Testis (tissue), 3 donors: Measurements from ENCODE around the gene EIF2AK3. TPM values are rescaled to one million over a fixed set of nuclear protein-coding genes. Genes with fewer than 3 reads are reported as not detected.

Source experiments
- DNase-seq: peaks from one replicate; pipeline ENCODE4 v3.0.0-alpha.2; 2019
- H3K27ac ChIP-seq, 2 donors: fragments of 200-600 bp; sonication (generic); one replicate each; pipeline ENCODE4 v1.5.1; 2019
- H3K27me3 ChIP-seq: fragments of 200-600 bp; sonication (generic); one replicate; pipeline ENCODE4 v1.5.1; 2019
- H3K36me3 ChIP-seq: fragments of 200-600 bp; sonication (generic); one replicate; pipeline ENCODE4 v1.5.1; 2017; ENCODE audit warnings: low read depth; ENCODE audit errors: missing control alignments
- H3K4me1 ChIP-seq: fragments of 200-600 bp; sonication (generic); one replicate; pipeline ENCODE4 v1.5.1; 2019
- H3K4me3 ChIP-seq, 2 donors: fragments of 200-600 bp; sonication (generic); one replicate each; pipeline ENCODE4 v1.5.1; 2017 to 2019
- H3K9me3 ChIP-seq: fragments of 200-600 bp; sonication (generic); one replicate; pipeline ENCODE4 v1.5.1; 2017
- CTCF ChIP-seq, 3 experiments: fragments of 450-650 bp in 2 of 3; fragments of 200-600 bp in 1 of 3; sonication (generic) in 1 of 3; IDR thresholded peaks; one replicate each; pipeline ENCODE4 v1.5.1; 2016 to 2019; ENCODE audit warnings: antibody characterized with exemption in 3 of 3, mild to moderate bottlenecking in 2 of 3, moderate library complexity in 1 of 3
- POLR2A ChIP-seq: fragments of 450-650 bp; IDR thresholded peaks from one replicate; pipeline ENCODE4 v1.6.1; 2017; ENCODE audit warnings: antibody characterized with exemption, mild to moderate bottlenecking, moderate library complexity
- WGBS, 2 donors: methylation state at CpG; one replicate each; pipeline ENCODE4 v1.1.5; 2018; 5-methylcytosine and 5-hydroxymethylcytosine counted together
- intact Hi-C: fragments of 100-400 bp; cut with DNase I; formaldehyde crosslinking; loops from one replicate; pipeline ENCODE4 v1.15.1; 2023; ENCODE audit warnings: low total_unique reads
- polyA plus RNA-seq: library from polyadenylated mRNA; stranded (reverse); fragments of 350-450 nt; fragmentation: Illumina TruSeq; extraction: RNeasy Lipid Tissue Mini Kit (QIAGEN cat#74804); gene quantifications from one replicate; pipeline ENCODE4 v1.2.3, GENCODE V29; 2014; ENCODE audit warnings: low read depth, low replicate concordance; ENCODE audit not compliant: insufficient read depth
- total RNA-seq, 2 donors: library from RNA; depleted of rRNA; stranded (reverse); fragments of >200 nt; gene quantifications; one replicate each; pipeline ENCODE4 v1.2.3, GENCODE V29; 2016

Gene EIF2AK3
- total and polyA plus RNA-seq, 3 donors from 2014 or later, result 9.0 to 14.7 (median 9.8) TPM

- Histone ChIP-seq H3K4me1 (no peaks in the 10 kb centered on the region), H3K4me3 (no peak overlapping the region), H3K36me3 (no peaks in the 10 kb centered on the region), H3K9me3 (no peaks in the 10 kb centered on the region), H3K27me3 (no peaks in the 10 kb centered on the region), H3K27ac (no peak overlapping the region)
- DNase-seq, result no peak
- WGBS, 2 donors, result 74 to 81% methylated on average over 3 of the region's 3 CpGs
- TF ChIP-seq POLR2A, result no peak
- TF ChIP-seq CTCF (IDR thresholded peaks at IDR 0.05), result no peak
- intact Hi-C loops, result no loop called here
These were observed 59.1 kb downstream of the EIF2AK3 start for GRCh38 chr2:88568179-88568578.

- TF ChIP-seq CTCF (IDR thresholded peaks at IDR 0.05), result no peak
- no peak for TF ChIP-seq POLR2A
- Histone ChIP-seq H3K27me3 (no peaks in the 10 kb centered on the region), H3K4me3 (no peak overlapping the region), H3K36me3 (no peaks in the 10 kb centered on the region), H3K9me3 (no peaks in the 10 kb centered on the region), H3K27ac (no peak overlapping the region), H3K4me1 (no peaks in the 10 kb centered on the region)
- DNase-seq, result no peak
- intact Hi-C loops, result no loop called here
- 80 to 97% methylated on average over 2 of the region's 2 CpGs for WGBS, 2 donors
These were observed 62.9 kb downstream of the EIF2AK3 start for GRCh38 chr2:88564402-88564801.

GRCh38 chr2:88563129-88563528, 64.1 kb downstream of the EIF2AK3 start:
- intact Hi-C loops, result no loop called here
- H3K27ac ChIP-seq, result no peak overlapping the region
- no peaks in the 10 kb centered on the region for H3K36me3 ChIP-seq
- no peak for DNase-seq
- no peak for TF ChIP-seq CTCF (IDR thresholded peaks at IDR 0.05)
- TF ChIP-seq POLR2A, result no peak
- WGBS, 2 donors, result 81% methylated on average over 2 of the region's 2 CpGs
- no peaks in the 10 kb centered on the region for H3K27me3 ChIP-seq
- no peak overlapping the region for H3K4me3 ChIP-seq
- H3K4me1 ChIP-seq, result no peaks in the 10 kb centered on the region
- no peaks in the 10 kb centered on the region for H3K9me3 ChIP-seq

- Histone ChIP-seq H3K4me1 (no peaks in the 10 kb centered on the region), H3K27me3 (no peaks in the 10 kb centered on the region), H3K4me3 (no peak overlapping the region), H3K27ac (no peak overlapping the region), H3K36me3 (no peaks in the 10 kb centered on the region), H3K9me3 (no peaks in the 10 kb centered on the region)
- 99 to 100% methylated on average over 3 of the region's 3 CpGs for WGBS, 2 donors
- no peak for TF ChIP-seq POLR2A
- no peak for TF ChIP-seq CTCF (IDR thresholded peaks at IDR 0.05)
- no peak for DNase-seq
- intact Hi-C loops, result no loop called here
These were observed 65.4 kb downstream of the EIF2AK3 start for GRCh38 chr2:88561646-88562388.
